GM06990 (cell line): ENCODE measurements around the gene RYR1.

ENCODE experiments used
- DNase-seq: peaks from one replicate; pipeline ENCODE4 v3.0.0-alpha.2; 2011; ENCODE audit not compliant: insufficient read length; ENCODE audit errors: extremely low read depth
- H3K27me3 ChIP-seq: replicated peaks from 2 replicates; pipeline ENCODE4 v1.6.0; 2011; ENCODE audit warnings: low read length; ENCODE audit not compliant: control insufficient read depth, insufficient read depth
- H3K36me3 ChIP-seq: 2 replicates; pipeline ENCODE4 v1.5.1; 2011; ENCODE audit warnings: low read length; ENCODE audit not compliant: control insufficient read depth, insufficient read depth
- H3K4me3 ChIP-seq: replicated peaks from 2 replicates; pipeline ENCODE4 v1.5.1; 2011; ENCODE audit warnings: low read depth, mild to moderate bottlenecking, control low read depth, low read length
- CTCF ChIP-seq: IDR thresholded peaks from 2 replicates; pipeline ENCODE4 v1.5.1; 2011; ENCODE audit warnings: low read length, control low read depth, mild to moderate bottlenecking, inconsistent platforms; ENCODE audit not compliant: insufficient read depth, poor library complexity, severe bottlenecking

Gene RYR1

GRCh38 chr19:38482496-38482895 lies 49.0 kb downstream of the RYR1 start:
- TF ChIP-seq CTCF: no peak
- no peak overlapping the region for H3K4me3 ChIP-seq
- no peak for DNase-seq
- H3K36me3 ChIP-seq: no peaks in the 10 kb centered on the region
- no peaks in the 10 kb centered on the region; the same call in 1 of the 2 replicates for H3K27me3 ChIP-seq

- no peak for TF ChIP-seq CTCF
- DNase-seq: no peak
- H3K36me3 ChIP-seq: no peaks in the 10 kb centered on the region
- no peaks in the 10 kb centered on the region; the same call in 1 of the 2 replicates for H3K27me3 ChIP-seq
- H3K4me3 ChIP-seq: no peak overlapping the region
Observed at GRCh38 chr19:38483016-38483630, 49.6 kb downstream of the RYR1 start.

DNA sequence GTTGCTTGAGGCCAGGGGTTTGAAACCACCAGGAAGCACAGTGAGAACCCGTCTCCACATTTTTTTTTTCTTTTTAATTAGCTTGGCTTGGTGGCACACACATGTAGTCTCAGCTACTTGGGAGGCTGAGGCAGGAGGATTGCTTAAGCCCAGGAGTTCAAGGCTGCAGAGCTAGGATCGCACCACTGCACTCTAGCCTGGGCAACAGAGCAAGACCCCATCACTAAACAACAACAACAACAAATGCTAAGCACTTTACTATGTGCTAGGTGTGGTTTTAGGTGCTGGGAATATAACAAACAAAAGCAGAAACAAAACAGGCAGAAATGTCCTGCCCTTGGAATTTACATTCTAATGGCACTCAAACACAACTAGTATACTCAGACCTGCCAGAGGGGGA lies 51.3 kb downstream of the RYR1 start:
- no peak overlapping the region for H3K4me3 ChIP-seq
- DNase-seq: no peak
- no peaks in the 10 kb centered on the region; the same call in 1 of the 2 replicates for H3K27me3 ChIP-seq
- TF ChIP-seq CTCF: no peak
- no peaks in the 10 kb centered on the region for H3K36me3 ChIP-seq

DNA sequence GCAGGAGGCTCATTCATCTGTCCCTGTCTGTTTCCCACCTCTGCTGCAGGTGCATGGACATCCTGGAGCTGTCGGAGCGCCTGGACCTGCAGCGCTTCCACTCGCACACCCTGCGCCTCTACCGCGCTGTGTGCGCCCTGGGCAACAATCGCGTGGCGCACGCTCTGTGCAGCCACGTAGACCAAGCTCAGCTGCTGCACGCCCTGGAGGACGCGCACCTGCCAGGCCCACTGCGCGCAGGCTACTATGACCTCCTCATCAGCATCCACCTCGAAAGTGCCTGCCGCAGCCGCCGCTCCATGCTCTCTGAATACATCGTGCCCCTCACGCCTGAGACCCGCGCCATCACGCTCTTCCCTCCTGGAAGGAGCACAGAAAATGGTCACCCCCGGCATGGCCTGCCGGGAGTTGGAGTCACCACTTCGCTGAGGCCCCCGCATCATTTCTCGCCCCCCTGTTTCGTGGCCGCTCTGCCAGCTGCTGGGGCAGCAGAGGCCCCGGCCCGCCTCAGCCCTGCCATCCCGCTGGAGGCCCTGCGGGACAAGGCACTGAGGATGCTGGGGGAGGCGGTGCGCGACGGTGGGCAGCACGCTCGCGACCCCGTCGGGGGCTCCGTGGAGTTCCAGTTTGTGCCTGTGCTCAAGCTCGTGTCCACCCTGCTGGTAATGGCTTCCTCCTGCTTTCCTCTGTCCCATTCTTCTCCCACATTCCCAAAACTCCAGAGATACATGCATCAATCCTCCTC lies 52.2 kb downstream of the RYR1 start:
- H3K27me3 ChIP-seq: no peaks in the 10 kb centered on the region; the same call in 1 of the 2 replicates
- no peaks in the 10 kb centered on the region for H3K36me3 ChIP-seq
- TF ChIP-seq CTCF: no peak
- no peak for DNase-seq
- H3K4me3 ChIP-seq: no peak overlapping the region

GRCh38 chr19:38486731-38487336 lies 53.3 kb downstream of the RYR1 start:
- no peak overlapping the region for H3K4me3 ChIP-seq
- TF ChIP-seq CTCF: no peak
- H3K27me3 ChIP-seq: no peaks in the 10 kb centered on the region; the same call in 1 of the 2 replicates
- no peaks in the 10 kb centered on the region for H3K36me3 ChIP-seq
- no peak for DNase-seq
